SU-DHL-6 (cell line): Measurements from ENCODE around the gene SAMSN1.

ENCODE experiments used
- CTCF ChIP-seq: fragments of 200-600 bp; sonication (generic); IDR thresholded peaks from one replicate; pipeline ENCODE4 v1.5.1; 2017; ENCODE audit warnings: antibody characterized with exemption, mild to moderate bottlenecking, low read length, moderate library complexity; ENCODE audit not compliant: insufficient read depth, poor library complexity, severe bottlenecking
- EZH2phosphoT487 ChIP-seq: fragments of 200-600 bp; sonication (generic), shearing (Covaris generic); conservative IDR thresholded peaks from 2 replicates; pipeline ENCODE4 v1.6.1; 2018; ENCODE audit warnings: mild to moderate bottlenecking, antibody characterized with exemption, low read length, moderate library complexity, mixed read lengths

DNA sequence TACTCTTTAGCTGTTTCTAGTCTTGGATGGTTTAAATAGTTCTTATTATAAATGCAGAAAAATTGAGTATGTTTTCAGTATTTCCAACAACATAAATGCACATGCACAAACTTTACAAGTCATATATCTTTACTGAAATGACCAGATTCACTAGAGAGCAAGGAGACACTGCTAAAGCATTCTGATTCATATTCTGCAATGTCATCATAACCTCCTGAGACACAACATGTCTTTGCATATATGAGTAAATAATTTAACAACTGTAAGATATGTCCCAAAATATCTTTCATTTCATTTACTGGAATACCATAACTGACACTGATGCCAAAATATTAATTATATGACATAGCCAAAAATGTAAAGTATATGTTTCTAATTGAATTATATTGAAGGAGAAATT lies 16.8 kb upstream of the SAMSN1 start:
- TF ChIP-seq CTCF (no peak), EZH2phosphoT487 (no peak)
